Pulmonary artery endothelial cell (primary cell): ENCODE measurements around the gene GIGYF2. TPM values are rescaled to one million over a fixed set of nuclear protein-coding genes. Genes with fewer than 3 reads are reported as not detected.

Source experiments
- DNase-seq: peaks from one replicate; pipeline ENCODE4 v3.0.0-alpha.2; 2011; ENCODE audit warnings: low read depth, low spot score
- total RNA-seq: library from RNA; depleted of rRNA; stranded (reverse); fragments of >200 nt; gene quantifications from 2 replicates; pipeline ENCODE4 v1.2.3, GENCODE V29; 2014

GIGYF2 gene
- total RNA-seq, 1 donor from 2014 or later, result 53.0 TPM

GRCh38 chr2:232861353-232861752, 164.2 kb downstream of the GIGYF2 start:
- no peak for DNase-seq

GRCh38 chr2:232863996-232864395, 166.9 kb downstream of the GIGYF2 start:
- no peak for DNase-seq

- no peak for DNase-seq
These were observed 168.0 kb downstream of the GIGYF2 start for GRCh38 chr2:232865165-232865564.

- DNase-seq, result no peak
These were observed 169.0 kb downstream of the GIGYF2 start for GRCh38 chr2:232866104-232866503.

GRCh38 chr2:232869138-232870017, 172.2 kb downstream of the GIGYF2 start:
- no peak for DNase-seq

GRCh38 chr2:232870018-232870765, 173.1 kb downstream of the GIGYF2 start, which contains the start of gene SNORC:
Gene SNORC (plus strand): TSS chr2:232870264. CDS start chr2:232870342, 78 bp downstream.
- DNase-seq, result no peak

- DNase-seq, result no peak
These were observed 173.7 kb downstream of the GIGYF2 start for GRCh38 chr2:232870766-232871371.

- DNase-seq, result no peak
These were observed 174.3 kb downstream of the GIGYF2 start for GRCh38 chr2:232871418-232871834.

GRCh38 chr2:232871835-232872736, 175.0 kb downstream of the GIGYF2 start:
- no peak for DNase-seq

GRCh38 chr2:232872826-232873225, 175.7 kb downstream of the GIGYF2 start:
- no peak for DNase-seq

- DNase-seq, result no peak
These were observed 176.3 kb downstream of the GIGYF2 start for GRCh38 chr2:232873292-232873908.

GRCh38 chr2:232873909-232874641, 176.9 kb downstream of the GIGYF2 start:
- DNase-seq, result no peak

- DNase-seq, result no peak
These were observed 177.6 kb downstream of the GIGYF2 start for GRCh38 chr2:232874677-232875223.

GRCh38 chr2:232875256-232876121, 178.4 kb downstream of the GIGYF2 start:
- DNase-seq, result no peak

GRCh38 chr2:232876161-232876977, 179.2 kb downstream of the GIGYF2 start:
- DNase-seq, result no peak

GRCh38 chr2:232876978-232877441, 179.9 kb downstream of the GIGYF2 start:
- no peak for DNase-seq

- DNase-seq, result no peak
These were observed 180.9 kb downstream of the GIGYF2 start for GRCh38 chr2:232877940-232878511.
